Lung microvascular endothelial cell (primary cell): ENCODE results near the gene E2F8. TPM values are rescaled to one million over a fixed set of nuclear protein-coding genes. Genes with fewer than 3 reads are reported as not detected.
A peak's percentile ranks its signal among the peaks of the same experiment; 100 is the strongest.

Experiments
- DNase-seq, 2 donors: peaks; one replicate each; pipeline versions ENCODE4 v3.0.0 to v3.0.0-alpha.2; 2010; ENCODE audit warnings: low read depth in 2 of 2
- total RNA-seq: library from RNA; depleted of rRNA; stranded (reverse); fragments of >200 nt; gene quantifications from 2 replicates; pipeline ENCODE4 v1.2.1, GENCODE V29; 2014

The E2F8 gene
- total RNA-seq, 1 donor from 2014 or later: 0.20 TPM

DNA sequence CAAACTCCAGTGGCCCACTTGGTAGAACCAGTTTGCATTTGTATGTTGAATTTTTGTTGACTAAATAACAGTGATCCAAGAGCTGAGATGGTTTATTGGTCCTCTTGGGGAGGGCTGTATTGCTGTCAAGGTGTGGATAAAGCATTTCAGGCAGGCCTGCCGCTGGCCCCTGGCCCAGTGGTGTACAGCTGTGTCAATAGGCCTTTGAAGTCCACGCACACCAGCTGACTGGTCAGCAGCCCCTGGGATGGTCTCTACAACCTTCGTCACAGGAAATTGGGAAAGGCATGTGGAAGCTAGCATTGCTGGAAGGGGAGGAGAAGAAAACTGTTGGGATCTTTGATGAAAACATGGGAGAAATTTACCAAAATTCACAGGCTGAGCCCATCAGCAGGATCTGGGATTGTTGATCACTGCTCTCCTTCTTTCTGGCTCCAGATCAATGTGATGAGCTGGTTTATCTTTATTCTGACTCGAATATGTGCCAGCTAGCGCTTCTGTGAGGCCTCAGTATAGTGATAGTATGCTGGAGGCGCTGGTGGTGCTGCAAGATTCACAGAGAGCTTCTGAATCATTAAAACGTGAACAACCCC is 12.5 kb upstream of the E2F8 start:
- DNase-seq: peak in 1 of 2 donors; percentile 80

DNA sequence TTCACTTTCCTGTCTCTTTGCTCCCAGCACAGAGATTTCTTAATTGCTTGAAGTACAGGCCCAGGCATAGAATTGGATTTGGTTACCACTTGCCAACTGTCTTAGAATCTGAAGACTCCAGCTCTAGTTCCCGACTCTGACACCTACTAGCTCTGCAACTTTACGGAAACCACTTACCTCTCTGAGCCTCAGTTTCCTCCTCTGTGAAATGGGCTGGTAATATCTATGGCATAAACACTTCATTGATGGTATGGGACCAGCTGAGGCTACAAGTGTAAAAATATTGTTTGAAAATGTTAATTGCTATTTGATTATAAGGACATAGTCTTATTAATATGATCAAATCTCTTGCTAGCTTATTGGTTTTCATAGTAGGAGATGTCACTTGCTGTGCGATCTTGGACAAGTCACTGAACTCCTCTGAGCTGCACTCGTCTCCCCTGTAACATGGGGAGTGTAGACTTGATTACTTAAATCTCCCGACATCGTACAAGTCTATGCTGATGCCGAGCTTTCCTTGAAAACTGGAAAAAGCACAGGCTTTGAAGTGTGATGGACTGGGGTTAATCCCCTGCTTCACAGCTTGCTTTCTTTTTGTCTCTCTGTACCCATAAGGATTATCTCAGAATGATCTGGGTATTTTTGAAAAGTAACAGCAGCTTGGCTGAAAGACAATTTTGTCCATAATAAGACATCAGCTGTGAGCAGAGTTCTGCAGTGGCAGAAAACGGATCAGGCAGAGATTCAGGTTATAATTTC is 11.8 kb upstream of the E2F8 start:
- no peak for DNase-seq

- no peak for DNase-seq
Observed at GRCh38 chr11:19251577-19251976, 10.8 kb upstream of the E2F8 start.

- DNase-seq: no peak
Observed at GRCh38 chr11:19246816-19247215, 6.1 kb upstream of the E2F8 start.

DNA sequence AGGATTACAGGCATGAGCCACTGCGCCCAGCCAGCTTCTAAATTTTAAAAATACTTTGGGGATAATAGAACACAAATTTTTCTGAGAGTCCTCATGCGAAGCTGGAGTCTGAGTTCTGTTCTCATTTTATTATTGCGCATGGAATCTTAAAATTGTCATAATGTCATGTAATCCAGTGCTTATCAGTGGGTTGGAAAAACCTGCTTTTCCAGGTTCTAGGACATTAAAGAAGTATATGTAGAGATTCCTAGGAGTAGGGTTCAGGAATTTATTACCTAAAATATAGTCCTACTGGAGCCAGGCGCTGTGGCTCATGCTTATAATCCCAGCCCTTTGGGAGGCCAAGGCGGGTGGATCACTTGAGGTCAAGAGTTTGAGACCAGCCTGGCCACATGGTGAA is 4.6 kb upstream of the E2F8 start:
- no peak for DNase-seq

DNA sequence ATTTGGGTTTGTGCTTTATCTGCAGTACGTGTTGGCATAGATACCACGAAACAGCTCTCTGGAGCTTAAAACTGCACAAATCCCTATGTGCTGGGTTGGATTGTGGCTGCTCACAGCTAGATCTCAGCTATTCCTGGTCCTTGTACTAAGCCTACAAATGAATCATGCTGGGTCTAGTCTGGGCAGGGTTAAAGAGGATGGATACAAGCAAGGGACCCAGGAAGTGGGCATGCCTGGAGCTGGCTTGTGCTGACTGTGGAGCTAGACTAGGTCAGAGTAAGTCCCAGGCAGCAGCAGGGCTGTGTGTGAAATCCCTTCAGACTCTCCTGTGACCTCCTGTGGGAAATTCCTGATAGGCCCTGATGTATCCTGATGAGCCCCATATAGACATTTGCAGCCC is 3.9 kb upstream of the E2F8 start:
- no peak for DNase-seq

GRCh38 chr11:19244084-19244483 is 3.3 kb upstream of the E2F8 start:
- DNase-seq: no peak

GRCh38 chr11:19243613-19244012 is 2.9 kb upstream of the E2F8 start:
- no peak for DNase-seq

DNA sequence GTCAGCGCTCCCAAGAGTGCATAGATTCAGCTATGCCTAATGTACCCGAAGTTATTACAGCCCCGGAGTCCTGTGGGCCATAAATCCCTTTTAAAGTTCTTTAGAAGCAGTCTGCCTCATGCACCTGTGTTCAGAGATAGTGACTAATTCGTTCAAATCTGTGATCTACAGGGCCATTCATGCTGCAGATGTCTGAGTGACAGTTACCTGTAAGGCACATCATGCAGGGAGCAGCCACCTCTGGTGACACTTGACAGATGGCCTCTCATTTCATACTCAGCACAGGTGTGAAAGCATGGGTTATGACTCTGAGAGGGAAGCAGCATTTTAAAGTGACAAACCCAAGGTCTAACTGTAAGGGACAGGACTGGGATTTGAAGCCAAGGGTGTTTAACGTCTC is 2.4 kb upstream of the E2F8 start:
- DNase-seq: no peak

DNA sequence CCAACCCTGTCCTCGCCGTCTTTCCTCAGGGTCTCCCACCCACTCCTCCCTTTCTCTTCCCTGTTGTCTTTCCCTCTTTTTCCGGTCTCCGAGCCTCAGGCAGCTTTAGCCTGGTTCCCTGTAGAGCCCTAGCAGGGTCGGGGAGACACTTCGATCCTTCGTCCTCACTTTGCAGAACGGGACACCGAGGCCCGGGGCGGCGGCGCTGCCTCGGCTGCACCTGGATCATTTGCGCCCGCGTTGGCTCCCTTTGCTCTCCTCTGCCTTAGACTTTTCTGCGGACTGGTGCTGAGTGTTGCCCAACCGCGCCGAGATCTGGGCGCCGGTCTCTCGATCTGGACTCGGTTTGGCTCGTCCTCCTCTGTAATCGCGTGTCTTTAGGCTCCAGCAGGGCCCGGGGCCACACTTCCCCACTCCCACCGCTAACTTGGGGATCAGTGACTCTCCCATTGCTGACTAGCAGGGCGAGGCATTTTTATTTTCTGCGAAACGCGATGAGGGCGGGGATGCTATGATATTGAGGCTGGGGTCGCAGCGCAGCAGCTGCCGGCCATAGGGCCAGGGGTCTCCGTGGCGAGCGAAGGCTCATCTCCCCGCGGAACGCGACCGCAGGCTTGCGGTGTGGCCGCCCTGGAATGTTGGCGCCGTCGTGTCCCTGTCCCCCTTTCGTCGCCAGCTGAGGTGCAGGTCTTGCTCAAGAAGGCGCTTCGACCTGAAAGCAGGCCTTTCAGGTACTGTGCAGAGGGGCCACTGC is 1.6 kb upstream of the E2F8 start:
- no peak for DNase-seq

- peak; percentile 7 to 35 for DNase-seq
Observed at GRCh38 chr11:19241260-19242178, 774 bp upstream of the E2F8 start.

DNA sequence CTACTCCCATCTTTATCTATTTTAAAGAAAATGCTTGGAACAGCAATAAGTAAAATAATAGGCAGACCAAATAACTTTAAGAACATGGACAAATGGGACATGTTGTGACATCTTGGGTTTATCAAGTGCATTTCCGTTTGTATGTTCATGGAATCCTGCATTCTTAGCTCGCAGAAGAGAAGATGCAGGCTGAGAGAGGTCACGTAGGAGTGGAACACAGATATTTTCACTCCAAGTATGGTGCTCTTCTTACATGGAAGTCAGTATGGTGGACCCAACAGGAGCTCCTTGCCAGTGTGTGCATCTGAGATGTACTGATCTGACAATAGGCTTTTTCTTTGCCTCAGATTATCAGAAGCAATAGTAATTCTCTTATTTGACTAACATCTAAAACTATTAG is 1.7 kb downstream of the E2F8 start:
- DNase-seq: no peak

- no peak for DNase-seq
Observed at GRCh38 chr11:19237813-19238212, 2.9 kb downstream of the E2F8 start.

DNA sequence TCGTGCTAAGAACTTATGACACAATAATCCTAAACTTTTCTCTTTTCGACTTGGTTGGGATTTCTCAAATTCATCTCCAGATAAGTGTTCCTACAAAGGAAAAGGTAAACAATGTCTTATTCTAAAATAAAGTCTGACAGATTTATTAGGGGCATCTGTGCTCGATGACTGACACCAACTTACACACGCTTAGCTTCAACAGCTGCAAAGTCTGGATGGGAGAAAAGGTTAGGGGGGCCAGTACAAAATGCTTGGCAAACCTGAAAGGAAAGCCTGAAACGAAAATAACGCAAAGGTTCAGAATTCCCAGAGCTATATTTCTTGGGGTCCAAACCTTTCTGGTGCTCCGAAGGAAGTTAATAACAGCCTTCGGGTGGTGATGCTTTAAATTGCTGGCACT is 3.4 kb downstream of the E2F8 start:
- DNase-seq: no peak

- DNase-seq: no peak
Observed at GRCh38 chr11:19234231-19234817, 6.4 kb downstream of the E2F8 start.

DNA sequence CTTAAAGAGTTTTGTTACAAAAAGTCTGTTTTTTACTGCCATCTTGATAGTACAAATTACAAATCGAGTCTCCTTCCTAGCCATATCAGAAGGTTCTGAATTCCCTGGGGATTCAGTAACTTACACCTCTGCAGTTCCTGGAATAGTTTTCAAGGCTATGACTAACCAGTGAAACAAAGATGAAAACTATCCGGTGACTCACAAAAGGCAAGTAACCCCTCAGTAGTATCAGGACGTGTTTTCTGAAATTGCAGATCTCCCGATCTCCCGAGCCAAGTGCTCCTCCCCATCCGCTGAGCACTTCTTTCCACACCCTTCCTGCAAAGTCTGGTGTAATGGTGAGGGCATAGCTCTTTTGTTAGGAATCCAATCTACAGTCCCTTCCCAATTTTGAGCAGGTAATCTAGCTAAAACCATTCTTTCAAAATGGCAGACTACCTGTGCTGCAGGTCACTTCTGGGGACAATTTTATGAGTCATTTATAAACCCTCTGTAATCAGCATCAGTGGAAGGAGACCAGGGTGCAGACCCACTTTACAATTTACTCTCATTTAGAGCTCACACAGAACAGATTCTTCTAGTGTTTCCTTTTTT is 7.7 kb downstream of the E2F8 start:
- DNase-seq: peak; percentile 17 to 93

GRCh38 chr11:19229671-19230070 is 11.1 kb downstream of the E2F8 start:
- no peak for DNase-seq

DNA sequence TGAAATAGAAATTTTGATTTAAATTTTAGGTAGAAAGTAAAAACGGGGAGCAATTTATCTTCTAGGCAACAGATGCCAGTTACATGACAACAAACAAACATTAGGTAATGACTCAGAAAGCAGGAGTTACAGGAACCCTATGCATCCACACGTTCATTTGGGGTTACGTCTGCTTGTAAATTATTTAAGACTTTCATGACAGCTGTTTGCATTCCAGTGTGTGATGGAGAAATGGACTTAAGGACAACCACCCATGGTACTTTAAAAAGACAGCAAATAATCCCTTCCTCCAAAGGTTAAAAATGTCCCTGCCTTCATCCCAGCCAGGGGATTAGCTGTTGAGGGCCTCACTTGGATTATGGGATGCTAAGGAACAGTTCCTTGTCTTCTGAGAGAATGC is 11.8 kb downstream of the E2F8 start:
- no peak for DNase-seq

DNA sequence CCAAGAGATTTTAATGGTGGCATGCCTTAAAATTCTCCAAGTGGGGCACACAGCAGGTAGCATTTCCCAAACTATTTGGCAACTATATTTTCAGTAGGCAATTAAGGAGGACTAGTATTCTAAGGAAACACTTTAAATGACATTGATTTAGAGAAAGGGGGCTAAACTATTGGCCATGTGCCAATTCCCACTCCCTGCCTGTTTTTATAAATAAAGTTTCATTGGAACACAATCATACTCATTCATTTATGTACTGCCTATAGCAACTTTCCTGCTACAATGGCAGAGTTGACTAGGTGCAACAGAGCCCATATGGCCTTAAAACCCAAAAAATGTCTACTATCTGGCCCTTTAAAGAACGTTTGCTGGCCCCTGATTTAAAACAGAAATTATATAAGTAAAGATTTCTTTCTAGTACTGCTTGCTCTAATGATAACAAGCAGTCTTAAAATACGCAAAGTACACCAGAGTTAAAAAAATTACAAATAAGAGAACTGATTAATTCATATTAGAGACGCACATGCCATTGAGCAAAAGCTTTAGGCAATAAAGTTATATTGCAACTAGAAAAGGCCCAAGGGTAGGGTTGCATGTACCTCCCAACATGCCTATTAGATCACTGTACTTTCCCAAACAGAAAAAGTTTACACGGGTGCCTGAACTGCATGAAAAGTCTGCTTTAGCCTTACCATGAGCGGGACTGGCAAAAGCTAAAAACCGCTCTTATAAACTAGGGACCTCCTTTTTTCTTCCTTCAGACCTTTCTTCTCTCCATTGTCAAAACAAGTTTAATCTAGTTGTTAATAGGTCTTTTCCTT is 14.2 kb downstream of the E2F8 start:
- no peak for DNase-seq

DNA sequence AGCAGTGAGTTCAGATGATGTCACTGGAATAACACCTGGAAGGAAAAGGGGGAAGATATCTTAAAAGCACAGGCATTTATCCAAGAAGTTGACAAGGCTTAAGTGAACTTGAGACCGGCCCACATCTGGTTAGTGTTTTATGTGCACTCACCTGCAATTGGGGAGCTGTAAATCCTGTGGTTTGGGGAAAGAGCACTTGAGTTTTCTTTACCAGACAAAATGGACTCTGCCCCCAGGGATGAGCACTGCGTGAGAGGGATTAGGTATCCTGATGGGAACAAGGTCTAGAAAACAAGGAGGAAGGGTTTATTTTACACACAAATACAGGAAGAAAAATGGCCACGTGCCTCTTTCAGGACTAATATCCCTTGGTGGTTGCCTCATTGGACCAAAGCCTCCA is 15.2 kb downstream of the E2F8 start:
- DNase-seq: no peak
